UCSD-AML1 (cell line): Measurements from ENCODE around the gene AGTRAP.

Experiments used
- DNase-seq: peaks from one replicate; lab custom pipeline; 2025; ENCODE audit not compliant: unreplicated experiment; lab: John Stamatoyannopoulos, UW

Gene AGTRAP

GRCh38 chr1:11735854-11736745 is at the start of gene AGTRAP:
Gene AGTRAP (plus strand): TSS chr1:11736136. CDS start chr1:11736209, 73 bp downstream.
- peak; percentile 87 for DNase-seq

DNA sequence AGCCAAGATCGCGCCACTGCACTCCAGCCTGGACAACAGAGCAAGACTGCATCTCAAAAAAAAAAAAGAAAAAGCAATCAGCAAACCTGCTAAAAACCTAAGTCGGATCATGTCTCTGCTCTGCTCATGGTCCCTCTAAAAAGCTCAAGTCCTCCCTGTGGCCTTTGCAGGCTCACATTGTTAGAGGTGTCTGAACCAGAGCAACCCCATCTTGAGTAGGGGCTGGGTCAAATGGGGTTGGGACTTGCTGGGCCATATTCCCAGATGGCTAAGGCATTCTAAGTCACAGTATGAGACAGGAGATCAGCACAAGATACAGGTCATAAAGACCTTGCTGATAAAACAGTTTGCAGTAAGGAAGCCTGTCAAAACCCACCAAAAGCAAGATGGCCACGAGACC is 47.4 kb upstream of the AGTRAP start:
- no peak for DNase-seq

- no peak for DNase-seq
Observed at GRCh38 chr1:11690397-11691301, 45.3 kb upstream of the AGTRAP start.

DNA sequence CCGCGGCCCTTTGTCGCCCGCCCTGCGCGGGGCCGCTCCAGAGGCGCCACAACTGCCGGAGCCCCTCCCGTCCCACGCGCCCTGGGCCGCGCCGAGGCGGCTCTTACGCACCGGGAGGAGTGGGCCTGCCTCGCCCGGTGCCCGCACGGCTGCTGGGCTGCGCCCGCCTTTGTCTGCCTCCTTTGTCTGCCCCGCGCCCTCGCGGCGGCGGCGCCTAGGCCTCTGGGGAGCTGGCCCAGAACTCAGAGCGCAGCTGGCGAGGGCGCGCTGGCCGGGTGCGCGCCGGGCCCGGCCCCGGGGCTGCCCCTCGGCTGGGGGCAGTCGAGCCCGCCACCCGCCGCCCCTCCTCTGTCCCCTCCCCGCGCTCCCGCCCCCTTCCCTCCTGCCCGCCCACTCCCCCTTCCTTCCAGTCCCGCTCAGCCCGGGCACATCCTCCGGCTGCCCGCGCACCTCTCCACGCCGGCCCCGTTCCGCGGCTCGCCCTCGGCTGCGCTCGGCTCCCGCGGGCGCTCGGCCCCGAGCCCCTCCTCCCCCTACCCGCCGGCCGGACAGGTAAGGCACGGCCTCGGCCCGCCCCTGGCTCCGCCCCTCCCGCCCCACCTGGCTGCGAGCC is 44.5 kb upstream of the AGTRAP start, which contains the start of gene DRAXIN:
Gene DRAXIN (plus strand): TSS at position 409 of the 613 bp plus-strand sequence. CDS start 14,549 bp downstream, outside the sequence.
- no peak for DNase-seq

GRCh38 chr1:11691928-11692711 is 43.8 kb upstream of the AGTRAP start:
- DNase-seq, result no peak

DNA sequence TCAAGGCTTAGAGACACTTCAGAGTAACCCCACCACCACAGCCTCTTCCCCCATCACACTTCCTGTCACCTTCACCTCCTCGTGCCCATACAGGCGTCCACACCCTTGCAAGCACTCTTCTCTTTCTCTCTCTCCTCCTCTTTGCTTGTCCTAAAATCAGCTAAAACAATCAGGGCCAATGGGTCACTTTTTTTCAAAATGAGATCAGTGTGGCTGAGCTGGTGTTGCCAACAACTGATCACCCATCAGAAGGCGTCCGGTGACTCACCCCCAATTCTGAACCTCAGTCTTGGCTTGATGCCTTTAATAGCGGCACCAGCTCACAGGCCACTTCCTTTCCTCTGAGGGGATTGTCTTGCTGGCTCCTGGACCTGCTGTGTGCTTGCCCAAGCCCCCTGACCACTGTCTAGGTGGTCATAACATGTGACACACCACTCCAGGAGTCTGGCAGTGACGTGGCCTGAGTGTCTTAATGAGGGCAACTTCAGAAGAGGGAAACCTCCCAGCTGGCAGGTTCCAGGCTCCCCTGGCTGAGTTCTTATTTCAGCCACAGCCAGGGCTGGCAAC is 42.8 kb upstream of the AGTRAP start:
- DNase-seq, result peak; percentile 28

DNA sequence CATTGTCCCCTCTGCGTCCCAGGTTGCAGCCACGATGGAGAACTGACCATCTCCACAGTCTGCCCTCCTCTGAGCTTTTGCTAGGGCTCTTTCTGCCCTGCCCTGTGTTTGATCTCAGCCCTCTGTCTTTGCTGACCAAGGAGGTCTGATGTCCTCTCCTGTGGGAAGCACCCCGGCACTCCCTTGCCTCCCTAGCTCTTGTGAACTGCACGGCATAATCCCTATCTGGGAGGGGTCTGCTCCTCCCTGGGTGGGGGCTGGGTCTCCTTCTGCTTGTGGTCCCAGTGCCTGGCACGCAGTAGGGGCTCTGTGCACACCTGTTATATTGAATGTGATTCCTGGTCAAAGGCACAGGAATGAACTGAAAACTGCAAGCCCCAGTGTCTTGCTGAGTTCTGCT is 42.0 kb upstream of the AGTRAP start:
- no peak for DNase-seq

- DNase-seq, result no peak
Observed at GRCh38 chr1:11695861-11696260, 40.1 kb upstream of the AGTRAP start.

DNA sequence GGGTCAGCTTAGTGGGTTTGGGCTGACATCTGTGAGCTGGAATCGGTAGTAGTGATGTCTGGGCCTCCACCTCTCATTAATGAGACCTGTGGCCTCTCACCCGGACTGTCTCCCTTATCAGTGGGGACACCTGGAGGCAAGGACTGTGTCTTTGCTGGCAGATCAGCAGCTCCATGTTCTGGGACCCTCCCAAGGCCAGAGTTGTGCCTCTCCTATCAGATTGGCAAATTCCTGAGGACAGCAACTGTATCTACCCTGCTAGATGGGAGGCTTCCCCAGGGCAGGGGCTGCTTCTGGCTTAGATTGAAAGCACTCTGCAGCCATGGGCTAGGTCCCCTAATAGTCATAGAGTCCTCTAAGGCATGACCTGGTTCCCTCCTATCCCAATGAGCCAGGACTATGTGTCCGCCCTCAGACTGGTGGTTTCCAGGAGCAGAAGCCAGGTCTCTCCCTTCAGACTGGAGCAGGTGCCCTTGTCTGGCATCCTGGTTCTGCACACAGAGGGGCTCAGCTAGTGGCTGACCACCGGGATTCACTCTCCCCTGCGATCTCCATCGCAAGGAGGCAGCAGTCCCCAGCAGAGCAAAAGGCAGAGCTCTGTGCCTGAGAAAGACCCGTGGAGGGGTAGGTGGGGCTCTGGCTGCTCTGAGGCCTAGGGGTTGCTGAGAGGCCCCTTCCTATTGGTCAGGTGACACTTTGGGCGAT is 38.6 kb upstream of the AGTRAP start:
- no peak for DNase-seq

- DNase-seq, result no peak
Observed at GRCh38 chr1:11697893-11698210, 38.1 kb upstream of the AGTRAP start.

DNA sequence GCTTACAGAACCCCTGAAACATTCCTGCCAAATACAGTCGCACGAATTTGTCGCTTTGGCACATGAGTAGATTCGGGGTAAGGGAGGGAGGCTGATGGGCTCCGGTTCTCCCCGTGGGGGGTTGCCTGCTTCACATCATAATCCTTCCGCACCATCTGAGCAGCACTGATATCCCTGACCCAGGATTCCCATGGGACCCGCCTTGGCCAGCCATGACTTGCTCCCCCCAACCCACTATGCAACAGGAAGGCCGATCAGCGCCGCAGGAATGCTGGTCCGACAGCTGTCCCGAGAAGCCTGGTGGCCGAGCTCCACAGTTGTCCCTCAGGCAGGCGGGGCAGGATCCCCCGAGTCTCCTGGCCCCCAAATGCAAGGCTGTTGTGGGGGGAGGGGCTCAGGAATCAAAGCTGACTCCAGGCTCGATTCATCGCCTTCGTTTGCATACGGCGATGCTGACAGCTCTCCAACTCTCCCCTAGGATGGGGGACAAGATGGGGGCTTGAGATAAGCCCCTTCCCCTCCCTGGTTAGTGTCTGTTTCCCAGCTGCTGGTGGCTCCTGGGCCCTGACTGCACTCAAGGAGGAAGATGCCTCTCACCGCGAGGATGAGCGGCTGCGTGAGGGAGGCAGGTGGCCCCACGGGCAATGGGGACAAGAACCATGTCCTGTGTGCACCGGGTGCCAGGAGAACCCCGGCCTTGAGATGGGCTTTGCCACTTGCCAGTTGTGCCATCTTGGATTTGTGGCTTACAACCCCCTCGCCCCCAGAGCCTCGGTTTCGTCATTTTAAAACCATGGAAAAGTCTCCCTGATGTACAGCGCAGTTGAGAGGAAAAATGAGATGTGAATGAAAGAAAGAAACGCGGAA is 35.1 kb upstream of the AGTRAP start:
- DNase-seq, result no peak

- no peak for DNase-seq
Observed at GRCh38 chr1:11701551-11701961, 34.4 kb upstream of the AGTRAP start.

- no peak for DNase-seq
Observed at GRCh38 chr1:11701981-11702803, 33.7 kb upstream of the AGTRAP start.

GRCh38 chr1:11703357-11704193 is 32.4 kb upstream of the AGTRAP start:
- no peak for DNase-seq

- no peak for DNase-seq
Observed at GRCh38 chr1:11704194-11704529, 31.8 kb upstream of the AGTRAP start.

- DNase-seq, result no peak
Observed at GRCh38 chr1:11704691-11705475, 31.1 kb upstream of the AGTRAP start.
